Measurements from ENCODE around the gene LMCD1.

DNA sequence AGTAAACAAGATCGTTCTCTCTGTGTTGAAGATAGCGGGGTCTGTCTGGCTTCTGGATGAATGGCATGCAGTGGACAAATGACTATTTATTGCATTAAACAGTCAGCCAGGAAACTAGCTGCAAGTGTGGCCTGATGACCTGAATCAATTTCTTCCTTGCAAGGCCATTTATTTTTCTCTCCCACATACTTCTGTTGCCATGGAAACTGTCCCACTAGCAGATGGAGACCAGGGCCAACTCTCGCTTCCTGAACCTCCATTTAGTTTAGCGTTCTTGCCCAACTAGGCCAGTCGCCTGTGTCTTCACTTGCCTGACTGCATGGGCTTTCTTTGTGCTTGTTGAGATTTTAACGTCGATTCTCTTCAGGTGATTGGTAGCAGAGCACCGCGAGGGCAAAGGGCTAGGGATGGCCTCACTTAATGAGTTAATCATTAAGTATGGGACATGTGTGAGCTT is 27.6 kb downstream of the LMCD1 start:
- TF ChIP-seq, protein P1, sequence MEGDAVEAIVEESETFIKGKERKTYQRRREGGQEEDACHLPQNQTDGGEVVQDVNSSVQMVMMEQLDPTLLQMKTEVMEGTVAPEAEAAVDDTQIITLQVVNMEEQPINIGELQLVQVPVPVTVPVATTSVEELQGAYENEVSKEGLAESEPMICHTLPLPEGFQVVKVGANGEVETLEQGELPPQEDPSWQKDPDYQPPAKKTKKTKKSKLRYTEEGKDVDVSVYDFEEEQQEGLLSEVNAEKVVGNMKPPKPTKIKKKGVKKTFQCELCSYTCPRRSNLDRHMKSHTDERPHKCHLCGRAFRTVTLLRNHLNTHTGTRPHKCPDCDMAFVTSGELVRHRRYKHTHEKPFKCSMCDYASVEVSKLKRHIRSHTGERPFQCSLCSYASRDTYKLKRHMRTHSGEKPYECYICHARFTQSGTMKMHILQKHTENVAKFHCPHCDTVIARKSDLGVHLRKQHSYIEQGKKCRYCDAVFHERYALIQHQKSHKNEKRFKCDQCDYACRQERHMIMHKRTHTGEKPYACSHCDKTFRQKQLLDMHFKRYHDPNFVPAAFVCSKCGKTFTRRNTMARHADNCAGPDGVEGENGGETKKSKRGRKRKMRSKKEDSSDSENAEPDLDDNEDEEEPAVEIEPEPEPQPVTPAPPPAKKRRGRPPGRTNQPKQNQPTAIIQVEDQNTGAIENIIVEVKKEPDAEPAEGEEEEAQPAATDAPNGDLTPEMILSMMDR (IDR thresholded peaks at IDR 0.05), result no peak
- TF ChIP-seq POLR2A (IDR thresholded peaks at IDR 0.05), result no peak
